Measurements from ENCODE around the gene TMEM74B.
"Not testable (repeated sequence)": the region's sequence is repeated elsewhere in the genome, so short reads cannot be mapped to it uniquely, and the experiment has no call there.

Gene TMEM74B

DNA sequence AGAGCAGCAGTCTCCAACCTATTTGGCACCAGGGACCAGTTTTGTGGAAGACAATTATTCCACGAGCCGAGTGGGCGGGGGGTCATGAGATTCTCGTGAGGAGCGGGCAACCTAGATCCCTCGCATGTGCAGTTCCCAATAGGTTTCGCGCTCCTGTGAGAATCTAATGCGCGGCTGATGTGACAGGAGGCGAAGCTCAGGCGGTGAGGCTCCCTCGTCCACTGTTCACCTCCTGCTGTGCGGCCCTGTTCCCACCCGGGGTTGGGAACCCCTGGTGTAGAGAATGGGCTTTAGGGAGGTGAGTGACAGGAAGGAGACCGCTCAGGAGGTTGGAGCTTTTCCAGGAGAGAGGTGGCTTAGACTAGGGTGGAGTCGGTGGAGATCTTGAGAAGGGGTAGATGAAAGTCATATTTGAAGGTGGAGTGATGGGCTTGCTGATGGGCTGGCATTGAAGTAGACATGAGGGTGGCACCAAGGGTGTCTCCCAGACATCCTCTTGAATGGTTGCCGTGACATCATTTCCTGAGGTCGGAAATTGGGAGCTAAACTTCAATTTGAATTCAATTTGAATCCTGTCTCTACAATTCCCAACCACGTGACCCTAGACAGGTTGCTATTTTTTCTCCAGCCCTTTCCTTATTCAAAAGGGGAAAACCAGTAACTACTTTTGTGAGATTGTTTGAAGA lies 39.6 kb upstream of the TMEM74B start:
- no peak for DNase-seq (ENCODE audit: low spot score)
- TF ChIP-seq, protein P1, sequence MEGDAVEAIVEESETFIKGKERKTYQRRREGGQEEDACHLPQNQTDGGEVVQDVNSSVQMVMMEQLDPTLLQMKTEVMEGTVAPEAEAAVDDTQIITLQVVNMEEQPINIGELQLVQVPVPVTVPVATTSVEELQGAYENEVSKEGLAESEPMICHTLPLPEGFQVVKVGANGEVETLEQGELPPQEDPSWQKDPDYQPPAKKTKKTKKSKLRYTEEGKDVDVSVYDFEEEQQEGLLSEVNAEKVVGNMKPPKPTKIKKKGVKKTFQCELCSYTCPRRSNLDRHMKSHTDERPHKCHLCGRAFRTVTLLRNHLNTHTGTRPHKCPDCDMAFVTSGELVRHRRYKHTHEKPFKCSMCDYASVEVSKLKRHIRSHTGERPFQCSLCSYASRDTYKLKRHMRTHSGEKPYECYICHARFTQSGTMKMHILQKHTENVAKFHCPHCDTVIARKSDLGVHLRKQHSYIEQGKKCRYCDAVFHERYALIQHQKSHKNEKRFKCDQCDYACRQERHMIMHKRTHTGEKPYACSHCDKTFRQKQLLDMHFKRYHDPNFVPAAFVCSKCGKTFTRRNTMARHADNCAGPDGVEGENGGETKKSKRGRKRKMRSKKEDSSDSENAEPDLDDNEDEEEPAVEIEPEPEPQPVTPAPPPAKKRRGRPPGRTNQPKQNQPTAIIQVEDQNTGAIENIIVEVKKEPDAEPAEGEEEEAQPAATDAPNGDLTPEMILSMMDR (IDR thresholded peaks at IDR 0.05; ENCODE audit: borderline replicate concordance, control extremely low read depth, extremely low read depth, insufficient read depth, missing control alignments) = no peak
- in situ Hi-C loops (cut with MboI; ENCODE audit: low sequenced_read_pairs, unreplicated experiment) = no loop called here

DNA sequence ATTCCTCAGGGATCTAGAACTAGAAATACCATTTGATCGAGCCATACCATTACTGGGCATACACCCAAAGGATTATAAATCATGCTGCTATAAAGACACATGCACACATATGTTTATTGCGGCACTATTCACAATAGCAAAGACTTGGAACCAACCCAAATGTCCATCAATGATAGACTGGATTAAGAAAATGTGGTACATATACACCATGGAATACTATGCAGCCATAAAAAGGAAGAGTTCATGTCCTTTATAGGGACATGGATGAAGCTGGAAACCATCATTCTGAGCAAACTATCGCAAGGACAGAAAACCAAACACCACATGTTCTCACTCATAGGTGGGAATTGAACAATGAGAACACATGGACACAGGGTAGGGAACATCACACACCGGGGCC lies 38.0 kb upstream of the TMEM74B start:
- in situ Hi-C loops (cut with MboI; ENCODE audit: low sequenced_read_pairs, unreplicated experiment); DNase-seq (ENCODE audit: low spot score): not testable (repeated sequence)

DNA sequence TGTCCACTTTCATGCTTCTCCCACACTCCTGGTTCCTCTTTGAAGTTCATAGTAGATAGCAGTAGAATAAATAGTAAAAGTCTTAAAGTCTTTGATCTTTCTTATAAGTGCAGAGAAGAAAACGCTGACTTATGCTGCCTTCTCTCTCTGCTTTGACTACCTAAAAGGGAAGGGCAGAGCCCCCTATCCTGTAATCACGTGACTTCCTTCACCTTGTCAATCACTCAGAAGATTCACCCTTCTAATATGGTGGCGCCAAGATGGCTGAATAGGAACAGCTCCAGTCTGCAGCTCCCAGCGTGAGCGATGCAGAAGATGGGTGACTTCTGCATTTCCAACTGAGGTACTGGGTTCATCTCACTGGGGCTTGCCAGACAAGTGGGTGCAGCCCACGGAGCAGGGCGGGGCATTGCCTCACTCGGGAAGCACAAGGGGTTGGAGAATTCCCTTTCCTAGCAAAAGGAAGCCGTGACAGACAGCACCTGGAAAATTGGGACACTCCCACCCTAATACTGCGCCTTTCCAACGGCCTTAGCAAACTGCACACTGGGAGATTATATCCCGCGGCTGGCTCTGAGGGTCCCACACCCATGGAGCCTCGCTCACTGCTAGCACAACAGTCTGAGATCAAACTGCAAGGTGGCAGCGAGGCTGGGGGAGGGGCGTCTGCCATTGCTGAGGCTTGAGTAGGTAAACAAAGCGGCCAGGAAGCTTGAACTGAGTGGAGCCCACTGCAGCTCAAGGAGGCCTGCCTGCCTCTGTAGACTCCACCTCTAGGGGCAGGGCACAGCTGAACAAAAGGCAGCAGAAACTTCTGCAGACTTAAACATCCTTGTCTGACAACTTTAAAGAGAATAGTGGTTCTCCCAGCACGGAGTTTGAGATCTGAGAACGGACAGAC lies 32.0 kb upstream of the TMEM74B start:
- DNase-seq (ENCODE audit: low spot score); in situ Hi-C loops (cut with MboI; ENCODE audit: low sequenced_read_pairs, unreplicated experiment): not testable (repeated sequence)

DNA sequence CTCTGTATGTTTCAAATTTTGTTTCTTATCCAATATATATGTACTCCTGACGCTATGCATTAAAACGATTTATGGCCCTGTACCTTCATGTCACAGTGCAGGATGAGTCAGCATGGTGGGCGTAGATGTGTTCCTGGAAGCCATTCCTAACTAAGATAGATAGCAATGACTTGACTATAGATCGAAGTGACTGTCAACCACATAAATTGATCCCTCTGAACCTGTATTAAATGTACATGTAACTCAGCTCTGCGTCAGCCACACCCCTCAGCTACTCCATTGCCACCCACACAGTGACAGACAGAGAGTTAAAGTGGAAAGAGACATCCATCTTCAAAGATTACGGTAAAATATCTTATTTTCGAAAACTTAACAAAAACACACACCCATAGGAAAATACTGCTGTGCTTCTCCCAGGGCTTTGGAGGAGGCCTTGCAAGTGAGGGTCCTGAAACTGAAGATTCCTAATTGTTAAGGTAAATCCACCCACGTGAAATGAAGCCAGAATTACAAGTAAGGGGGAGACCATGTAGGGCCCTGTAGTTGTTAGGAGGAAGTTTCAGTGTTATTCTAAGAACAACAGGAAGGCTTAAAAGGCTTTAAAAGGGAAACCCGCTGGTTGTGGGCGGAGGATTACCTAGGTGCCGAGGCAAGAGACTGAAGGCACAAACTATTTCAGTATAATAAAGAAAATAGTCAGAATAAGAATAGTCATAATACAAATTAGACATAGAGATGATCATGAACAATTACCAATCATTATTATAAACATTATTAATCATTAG lies 30.8 kb upstream of the TMEM74B start:
- no peak for DNase-seq (ENCODE audit: low spot score)
- TF ChIP-seq, protein P1 (IDR thresholded peaks at IDR 0.05; ENCODE audit: borderline replicate concordance, control extremely low read depth, extremely low read depth, insufficient read depth, missing control alignments) = no peak
- in situ Hi-C loops (cut with MboI; ENCODE audit: low sequenced_read_pairs, unreplicated experiment) = no loop called here

DNA sequence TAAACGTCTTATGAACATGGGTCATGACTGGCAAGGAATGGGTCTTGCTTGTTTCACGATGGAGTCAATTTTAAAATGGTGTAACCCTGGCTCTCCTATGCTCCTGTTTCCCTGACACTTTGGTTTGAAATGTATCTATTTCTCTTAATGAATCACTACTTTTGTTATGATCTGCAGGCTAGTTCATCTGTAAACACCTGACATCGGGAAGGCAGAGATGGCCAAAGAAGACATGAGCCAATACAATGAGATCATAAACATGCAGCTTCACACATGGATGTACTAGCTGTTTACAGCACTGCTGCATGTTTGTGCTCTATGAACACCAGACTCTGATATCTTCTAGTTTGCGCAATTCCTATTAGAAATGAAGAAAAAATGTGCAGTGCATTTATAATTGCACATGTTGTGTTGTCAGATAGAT lies 30.1 kb upstream of the TMEM74B start:
- TF ChIP-seq, protein P1 (IDR thresholded peaks at IDR 0.05; ENCODE audit: borderline replicate concordance, control extremely low read depth, extremely low read depth, insufficient read depth, missing control alignments) = no peak
- DNase-seq (ENCODE audit: low spot score) = no peak
- in situ Hi-C loops (cut with MboI; ENCODE audit: low sequenced_read_pairs, unreplicated experiment) = no loop called here

DNA sequence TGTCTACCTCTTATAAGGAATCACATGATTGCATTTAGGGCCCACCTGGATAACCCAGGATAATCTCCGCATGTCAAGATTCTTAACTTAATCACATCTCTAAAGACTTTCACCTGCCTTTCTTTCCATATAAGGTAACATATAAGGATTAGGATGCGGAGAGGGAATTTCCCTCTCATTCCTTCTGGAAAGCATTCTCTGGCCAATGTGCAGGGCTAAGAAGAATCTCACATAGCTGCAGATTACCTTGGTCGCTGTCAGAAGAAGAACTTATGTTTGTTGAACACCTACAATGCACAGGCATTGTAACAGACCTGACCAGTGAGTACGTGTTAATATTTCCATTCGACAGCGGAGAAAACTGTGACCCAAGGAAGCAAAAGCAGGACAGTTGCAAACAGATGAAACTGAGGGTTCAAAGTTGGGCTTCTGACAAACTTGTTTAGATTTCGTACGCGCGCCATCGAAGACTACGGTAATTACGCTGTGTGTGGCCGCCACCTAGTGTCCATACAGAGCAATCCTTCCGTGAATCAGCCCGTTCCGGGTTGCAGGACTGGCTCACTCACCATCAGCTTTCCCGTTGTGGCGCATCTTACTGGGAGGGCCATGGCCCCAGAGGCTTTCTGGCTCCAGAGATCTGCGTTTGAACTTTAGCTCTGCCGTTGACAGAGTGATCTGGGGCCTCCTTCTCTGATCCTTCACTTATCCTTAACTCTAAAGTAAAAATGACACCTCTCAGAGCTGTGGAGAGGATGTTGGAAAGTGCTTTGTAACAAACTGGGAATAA lies 28.0 kb upstream of the TMEM74B start:
- in situ Hi-C loops (cut with MboI; ENCODE audit: low sequenced_read_pairs, unreplicated experiment) = no loop called here
- TF ChIP-seq, protein P1 (IDR thresholded peaks at IDR 0.05; ENCODE audit: borderline replicate concordance, control extremely low read depth, extremely low read depth, insufficient read depth, missing control alignments) = peak; percentile 86
- peak; percentile 67 for DNase-seq (ENCODE audit: low spot score)

DNA sequence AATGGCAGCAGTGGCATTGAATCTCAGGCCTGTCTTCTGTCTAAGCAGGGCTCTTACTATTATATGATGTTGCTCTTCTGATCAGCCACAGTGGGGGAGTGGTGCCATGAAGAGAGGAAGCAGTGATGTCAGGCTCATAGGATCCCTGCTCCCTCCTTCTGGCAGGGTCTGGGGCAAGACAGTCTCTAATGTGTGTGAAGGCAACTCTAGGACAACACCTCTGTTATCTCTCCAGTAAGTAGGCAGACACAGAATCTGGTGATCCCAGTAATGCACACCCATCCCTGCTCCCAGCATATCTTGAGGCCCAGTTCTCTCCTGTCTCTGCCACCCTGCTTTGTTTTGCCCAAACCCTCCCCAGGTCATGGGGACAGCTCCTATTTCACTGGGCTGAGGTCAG lies 27.2 kb upstream of the TMEM74B start:
- DNase-seq (ENCODE audit: low spot score) = no peak
- TF ChIP-seq, protein P1 (IDR thresholded peaks at IDR 0.05; ENCODE audit: borderline replicate concordance, control extremely low read depth, extremely low read depth, insufficient read depth, missing control alignments) = no peak
- in situ Hi-C loops (cut with MboI; ENCODE audit: low sequenced_read_pairs, unreplicated experiment) = no loop called here
